ENCODE measurements around the gene PCCB.

The PCCB gene

GRCh38 chr3:136350132-136350531 is 100.0 kb downstream of the PCCB start:
- Histone ChIP-seq H3K23ac (ENCODE audit: low read length in 2 of 2) (no peak overlapping the region), H2AFZ (ENCODE audit: low read depth, low read length) (no peak overlapping the region), H3K9me3 (ENCODE audit: control insufficient read depth, low read length) (no peaks in the 10 kb centered on the region), H3K14ac (ENCODE audit: low read length in 2 of 2) (no peak overlapping the region), H3K4me3 (ENCODE audit: insufficient read depth in 1 of 2, low read depth in 1 of 2, low read length in 2 of 2) (no peak overlapping the region), H3K36me3 (ENCODE audit: control insufficient read depth in 1 of 2, insufficient read depth in 2 of 2, low read depth in 1 of 2, low read length in 2 of 2) (peaks cover 4 to 48% of the 10 kb centered on the region in 2 experiments), H3K79me1 (replicated peaks; ENCODE audit: low read length, poor library complexity, severe bottlenecking) (peaks cover 4% of the 10 kb centered on the region), H3K18ac (ENCODE audit: low read depth in 1 of 2, low read length in 2 of 2) (peak overlapping the region; percentile 13 to 73), H3K27ac (ENCODE audit: low read length, poor library complexity, severe bottlenecking) (peak overlapping the region; percentile 77), H2BK12ac (ENCODE audit: low read length in 2 of 2) (no peak overlapping the region), H3K4me1 (ENCODE audit: control insufficient read depth, insufficient read depth, low read depth, low read length) (peaks cover 8% of the 10 kb centered on the region), H2BK15ac (ENCODE audit: low read depth, poor library complexity, severe bottlenecking) (no peak overlapping the region), H2AK5ac (ENCODE audit: low read length, severe bottlenecking) (peak overlapping the region; percentile 33), H2BK120ac (ENCODE audit: low read depth, low read length) (no peak overlapping the region), H3K4me2 (ENCODE audit: low read length, poor library complexity, severe bottlenecking) (peak overlapping the region; percentile 59), H4K8ac (ENCODE audit: low read length) (no peak overlapping the region), H3K4ac (ENCODE audit: low read depth in 1 of 2, low read length in 2 of 2) (peak overlapping the region; percentile 5 to 26), H2BK5ac (ENCODE audit: low read depth, low read length, poor library complexity, severe bottlenecking) (no peak overlapping the region), H3K27me3 (ENCODE audit: control insufficient read depth in 1 of 2, insufficient read depth in 1 of 2, low read length in 2 of 2) (no peaks in the 10 kb centered on the region), H3K9ac (ENCODE audit: low read length) (peak overlapping the region; percentile 18), H4K91ac (ENCODE audit: low read length) (no peak overlapping the region)
- WGBS: no CpG with 5 or more reads among the region's 1 CpG
- peak; percentile 91 for DNase-seq

GRCh38 chr3:136350557-136350956 is 100.4 kb downstream of the PCCB start:
- Histone ChIP-seq H2BK5ac (ENCODE audit: low read depth, low read length, poor library complexity, severe bottlenecking) (no peak overlapping the region), H3K79me1 (replicated peaks; ENCODE audit: low read length, poor library complexity, severe bottlenecking) (peaks cover 4% of the 10 kb centered on the region), H3K4me3 (ENCODE audit: insufficient read depth in 1 of 2, low read depth in 1 of 2, low read length in 2 of 2) (peak overlapping the region in 1 of 2 experiments; percentile 1), H3K9ac (ENCODE audit: low read length) (peak overlapping the region; percentile 18), H3K9me3 (ENCODE audit: control insufficient read depth, low read length) (no peaks in the 10 kb centered on the region), H3K4me1 (ENCODE audit: control insufficient read depth, insufficient read depth, low read depth, low read length) (peaks cover 8% of the 10 kb centered on the region), H3K14ac (ENCODE audit: low read length in 2 of 2) (no peak overlapping the region), H2AK5ac (ENCODE audit: low read length, severe bottlenecking) (peak overlapping the region; percentile 33), H2BK120ac (ENCODE audit: low read depth, low read length) (no peak overlapping the region), H3K4me2 (ENCODE audit: low read length, poor library complexity, severe bottlenecking) (peak overlapping the region; percentile 59), H2AFZ (ENCODE audit: low read depth, low read length) (no peak overlapping the region), H2BK15ac (ENCODE audit: low read depth, poor library complexity, severe bottlenecking) (no peak overlapping the region), H2BK12ac (ENCODE audit: low read length in 2 of 2) (no peak overlapping the region), H3K27ac (ENCODE audit: low read length, poor library complexity, severe bottlenecking) (peak overlapping the region; percentile 77), H3K36me3 (ENCODE audit: control insufficient read depth in 1 of 2, insufficient read depth in 2 of 2, low read depth in 1 of 2, low read length in 2 of 2) (peaks cover 4 to 47% of the 10 kb centered on the region in 2 experiments), H4K91ac (ENCODE audit: low read length) (no peak overlapping the region), H3K4ac (ENCODE audit: low read depth in 1 of 2, low read length in 2 of 2) (peak overlapping the region; percentile 5 to 26), H3K18ac (ENCODE audit: low read depth in 1 of 2, low read length in 2 of 2) (peak overlapping the region; percentile 13 to 73), H4K8ac (ENCODE audit: low read length) (no peak overlapping the region), H3K27me3 (ENCODE audit: control insufficient read depth in 1 of 2, insufficient read depth in 1 of 2, low read length in 2 of 2) (no peaks in the 10 kb centered on the region), H3K23ac (ENCODE audit: low read length in 2 of 2) (no peak overlapping the region)
- 43% methylated on average over 1 of the region's 2 CpGs for WGBS
- DNase-seq: peak; percentile 81

GRCh38 chr3:136351351-136351750 is 101.2 kb downstream of the PCCB start:
- Histone ChIP-seq H3K4ac (ENCODE audit: low read depth in 1 of 2, low read length in 2 of 2) (peak overlapping the region in 1 of 2 experiments; percentile 38), H3K14ac (ENCODE audit: low read length in 2 of 2) (no peak overlapping the region), H2AK5ac (ENCODE audit: low read length, severe bottlenecking) (no peak overlapping the region), H3K27me3 (ENCODE audit: control insufficient read depth in 1 of 2, insufficient read depth in 1 of 2, low read length in 2 of 2) (no peaks in the 10 kb centered on the region), H3K79me1 (replicated peaks; ENCODE audit: low read length, poor library complexity, severe bottlenecking) (peaks cover 4% of the 10 kb centered on the region), H3K18ac (ENCODE audit: low read depth in 1 of 2, low read length in 2 of 2) (no peak overlapping the region), H3K27ac (ENCODE audit: low read length, poor library complexity, severe bottlenecking) (peak overlapping the region; percentile 15), H3K9me3 (ENCODE audit: control insufficient read depth, low read length) (no peaks in the 10 kb centered on the region), H2AFZ (ENCODE audit: low read depth, low read length) (no peak overlapping the region), H3K4me3 (ENCODE audit: insufficient read depth in 1 of 2, low read depth in 1 of 2, low read length in 2 of 2) (no peak overlapping the region), H3K36me3 (ENCODE audit: control insufficient read depth in 1 of 2, insufficient read depth in 2 of 2, low read depth in 1 of 2, low read length in 2 of 2) (peaks cover 4 to 47% of the 10 kb centered on the region in 2 experiments), H2BK5ac (ENCODE audit: low read depth, low read length, poor library complexity, severe bottlenecking) (no peak overlapping the region), H3K4me1 (ENCODE audit: control insufficient read depth, insufficient read depth, low read depth, low read length) (peaks cover 8% of the 10 kb centered on the region), H3K4me2 (ENCODE audit: low read length, poor library complexity, severe bottlenecking) (no peak overlapping the region), H2BK12ac (ENCODE audit: low read length in 2 of 2) (no peak overlapping the region), H4K91ac (ENCODE audit: low read length) (no peak overlapping the region), H3K23ac (ENCODE audit: low read length in 2 of 2) (no peak overlapping the region), H3K9ac (ENCODE audit: low read length) (no peak overlapping the region), H2BK15ac (ENCODE audit: low read depth, poor library complexity, severe bottlenecking) (no peak overlapping the region), H4K8ac (ENCODE audit: low read length) (no peak overlapping the region), H2BK120ac (ENCODE audit: low read depth, low read length) (no peak overlapping the region)
- 75% methylated on average over 1 of the region's 1 CpG for WGBS
- DNase-seq: peak; percentile 33

- Histone ChIP-seq H3K14ac (ENCODE audit: low read length in 2 of 2) (no peak overlapping the region), H4K8ac (ENCODE audit: low read length) (no peak overlapping the region), H3K4me3 (ENCODE audit: insufficient read depth in 1 of 2, low read depth in 1 of 2, low read length in 2 of 2) (no peak overlapping the region), H3K23ac (ENCODE audit: low read length in 2 of 2) (no peak overlapping the region), H2BK12ac (ENCODE audit: low read length in 2 of 2) (no peak overlapping the region), H2AK5ac (ENCODE audit: low read length, severe bottlenecking) (no peak overlapping the region), H3K9me3 (ENCODE audit: control insufficient read depth, low read length) (no peaks in the 10 kb centered on the region), H3K36me3 (ENCODE audit: control insufficient read depth in 1 of 2, insufficient read depth in 2 of 2, low read depth in 1 of 2, low read length in 2 of 2) (peaks cover 4 to 43% of the 10 kb centered on the region in 2 experiments), H2BK15ac (ENCODE audit: low read depth, poor library complexity, severe bottlenecking) (no peak overlapping the region), H2BK5ac (ENCODE audit: low read depth, low read length, poor library complexity, severe bottlenecking) (no peak overlapping the region), H3K4me1 (ENCODE audit: control insufficient read depth, insufficient read depth, low read depth, low read length) (peaks cover 8% of the 10 kb centered on the region), H3K79me1 (replicated peaks; ENCODE audit: low read length, poor library complexity, severe bottlenecking) (peaks cover 4% of the 10 kb centered on the region), H3K18ac (ENCODE audit: low read depth in 1 of 2, low read length in 2 of 2) (no peak overlapping the region), H3K9ac (ENCODE audit: low read length) (no peak overlapping the region), H3K27ac (ENCODE audit: low read length, poor library complexity, severe bottlenecking) (no peak overlapping the region), H3K4ac (ENCODE audit: low read depth in 1 of 2, low read length in 2 of 2) (no peak overlapping the region), H2AFZ (ENCODE audit: low read depth, low read length) (no peak overlapping the region), H2BK120ac (ENCODE audit: low read depth, low read length) (no peak overlapping the region), H3K4me2 (ENCODE audit: low read length, poor library complexity, severe bottlenecking) (no peak overlapping the region), H3K27me3 (ENCODE audit: control insufficient read depth in 1 of 2, insufficient read depth in 1 of 2, low read length in 2 of 2) (no peaks in the 10 kb centered on the region), H4K91ac (ENCODE audit: low read length) (no peak overlapping the region)
- DNase-seq: peak; percentile 8
- WGBS: 100% methylated on average over 2 of the region's 3 CpGs
Measured at GRCh38 chr3:136351905-136352304, 101.8 kb downstream of the PCCB start.
